Nephron progenitor cell (in vitro differentiated cells): ENCODE data around the gene GLTPD2.

Experiments
- DNase-seq: peaks from one replicate; pipeline ENCODE4 v3.0.0; 2021
- H3K27ac Mint-ChIP-seq: 2 replicates; pipeline ENCODE4 v1.8.0; 2021; ENCODE audit warnings: mild to moderate bottlenecking, moderate library complexity, mixed read lengths
- H3K27me3 Mint-ChIP-seq: 2 replicates; pipeline ENCODE4 v1.8.0; 2021; ENCODE audit warnings: mild to moderate bottlenecking, low read depth, mixed read lengths; ENCODE audit not compliant: poor library complexity
- H3K36me3 Mint-ChIP-seq: 2 replicates; pipeline ENCODE4 v1.8.0; 2021; ENCODE audit warnings: low read depth, mixed read lengths
- H3K4me1 Mint-ChIP-seq: 2 replicates; pipeline ENCODE4 v1.8.0; 2021; ENCODE audit warnings: mixed read lengths
- H3K4me3 Mint-ChIP-seq: 2 replicates; pipeline ENCODE4 v1.8.0; 2021; ENCODE audit warnings: mild to moderate bottlenecking, moderate library complexity, mixed read lengths
- H3K9me3 Mint-ChIP-seq: 2 replicates; pipeline ENCODE4 v1.8.0; 2021; ENCODE audit warnings: mild to moderate bottlenecking, moderate library complexity, mixed read lengths
- TF ChIP-seq, protein P1 (sequence below): fragments of 200-600 bp; sonication (generic); IDR thresholded peaks from 2 replicates; pipeline ENCODE4 v1.5.0; 2021; ENCODE audit warnings: antibody characterized with exemption

GLTPD2 gene

DNA sequence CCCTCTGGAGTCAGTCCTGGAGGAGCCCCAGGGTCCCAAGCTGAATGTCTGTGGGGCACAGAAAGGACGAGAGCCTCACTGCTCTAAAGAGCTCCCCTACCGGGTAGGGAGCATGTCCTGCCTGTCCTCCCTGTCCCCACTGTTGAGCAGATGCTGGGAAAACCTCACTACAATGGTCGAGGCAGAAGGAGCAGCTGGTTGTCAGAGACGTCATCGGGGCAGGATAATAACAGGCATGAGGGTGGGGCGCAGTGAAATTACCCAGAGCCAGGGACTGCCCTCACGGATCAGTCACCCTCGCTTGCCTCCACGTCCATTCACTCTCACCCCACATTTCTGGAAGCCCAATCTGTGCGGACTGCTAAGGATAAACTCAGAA is 16.5 kb upstream of the GLTPD2 start:
- H3K4me1 Mint-ChIP-seq: peaks cover 4% of the 10 kb centered on the region
- H3K4me3 Mint-ChIP-seq: no peak overlapping the region
- H3K36me3 Mint-ChIP-seq: no peaks in the 10 kb centered on the region
- H3K27me3 Mint-ChIP-seq: peaks cover 38% of the 10 kb centered on the region
- no peak for DNase-seq
- no peak overlapping the region for H3K27ac Mint-ChIP-seq
- TF ChIP-seq, protein P1, sequence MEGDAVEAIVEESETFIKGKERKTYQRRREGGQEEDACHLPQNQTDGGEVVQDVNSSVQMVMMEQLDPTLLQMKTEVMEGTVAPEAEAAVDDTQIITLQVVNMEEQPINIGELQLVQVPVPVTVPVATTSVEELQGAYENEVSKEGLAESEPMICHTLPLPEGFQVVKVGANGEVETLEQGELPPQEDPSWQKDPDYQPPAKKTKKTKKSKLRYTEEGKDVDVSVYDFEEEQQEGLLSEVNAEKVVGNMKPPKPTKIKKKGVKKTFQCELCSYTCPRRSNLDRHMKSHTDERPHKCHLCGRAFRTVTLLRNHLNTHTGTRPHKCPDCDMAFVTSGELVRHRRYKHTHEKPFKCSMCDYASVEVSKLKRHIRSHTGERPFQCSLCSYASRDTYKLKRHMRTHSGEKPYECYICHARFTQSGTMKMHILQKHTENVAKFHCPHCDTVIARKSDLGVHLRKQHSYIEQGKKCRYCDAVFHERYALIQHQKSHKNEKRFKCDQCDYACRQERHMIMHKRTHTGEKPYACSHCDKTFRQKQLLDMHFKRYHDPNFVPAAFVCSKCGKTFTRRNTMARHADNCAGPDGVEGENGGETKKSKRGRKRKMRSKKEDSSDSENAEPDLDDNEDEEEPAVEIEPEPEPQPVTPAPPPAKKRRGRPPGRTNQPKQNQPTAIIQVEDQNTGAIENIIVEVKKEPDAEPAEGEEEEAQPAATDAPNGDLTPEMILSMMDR: no peak
- no peaks in the 10 kb centered on the region for H3K9me3 Mint-ChIP-seq

DNA sequence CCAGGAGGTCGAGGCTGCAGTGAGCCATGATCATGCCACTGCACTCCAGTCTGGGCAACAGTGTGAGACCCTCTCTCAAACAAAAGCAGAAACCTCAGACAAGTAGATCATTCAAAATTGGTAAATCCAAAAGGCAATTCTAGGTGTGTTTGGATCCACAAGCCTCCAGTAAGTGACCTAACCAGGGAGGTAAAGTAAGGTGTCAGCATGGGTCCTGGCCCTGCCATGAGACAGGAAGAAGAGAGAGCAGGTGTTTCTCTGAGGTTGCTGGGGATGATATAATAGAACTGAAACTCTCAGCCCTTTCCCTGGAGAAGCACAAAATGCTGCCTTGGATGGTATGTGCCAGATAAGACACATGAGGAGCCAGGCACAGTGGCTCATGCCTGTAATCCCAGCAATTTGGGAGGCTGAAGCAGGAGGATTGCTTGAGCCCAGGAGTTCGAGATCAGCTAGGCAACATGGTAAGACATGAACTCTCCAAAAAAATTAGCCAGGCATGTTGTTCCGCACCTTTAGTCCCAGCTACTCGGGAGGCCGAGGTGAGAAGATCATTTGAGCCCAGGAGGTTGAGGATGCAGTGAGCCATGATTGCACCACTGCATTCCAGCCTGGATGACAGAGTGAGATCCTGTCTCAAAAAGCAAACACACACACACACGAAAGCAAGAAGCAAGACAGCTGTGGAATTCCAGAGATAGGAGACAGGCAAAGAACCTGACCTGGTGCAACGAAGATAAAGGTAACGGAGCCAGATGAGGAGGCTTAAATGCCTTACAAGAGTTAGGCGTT is 10.6 kb upstream of the GLTPD2 start:
- TF ChIP-seq, protein P1: no peak
- no peak for DNase-seq
- H3K27ac Mint-ChIP-seq: no peak overlapping the region

DNA sequence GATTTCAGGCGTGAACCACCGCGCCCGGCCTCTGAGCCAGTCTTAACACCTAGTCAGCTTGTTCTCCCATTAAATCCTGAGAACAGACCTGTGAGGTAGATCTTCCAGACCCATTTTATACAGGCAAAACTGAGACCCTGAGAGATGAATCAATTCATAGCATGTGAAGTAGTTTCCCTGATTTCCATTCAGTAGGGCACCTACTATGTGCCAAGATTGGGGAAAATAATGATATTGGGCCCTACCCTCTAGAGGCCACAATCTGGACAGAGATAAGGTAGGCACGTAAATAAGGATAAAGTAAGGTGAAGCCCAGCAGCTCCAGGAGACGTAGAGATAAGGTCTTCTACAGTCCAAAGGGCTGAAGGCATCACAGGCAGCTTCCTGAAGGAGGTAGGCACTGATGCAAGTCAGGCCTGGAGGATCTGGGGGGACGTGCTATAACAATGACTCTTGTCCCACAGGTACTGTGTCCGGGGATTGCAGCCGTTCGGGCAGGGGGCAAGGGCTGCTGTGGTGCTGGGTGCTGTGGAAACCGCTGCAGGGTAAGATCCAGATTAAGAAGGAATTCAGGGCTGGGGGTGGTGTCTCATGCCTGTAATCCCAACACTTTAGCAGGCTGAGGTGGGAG is 8.3 kb upstream of the GLTPD2 start:
- H3K36me3 Mint-ChIP-seq: no peaks in the 10 kb centered on the region
- H3K4me1 Mint-ChIP-seq: peaks cover 5% of the 10 kb centered on the region
- no peaks in the 10 kb centered on the region for H3K9me3 Mint-ChIP-seq
- no peak overlapping the region for H3K4me3 Mint-ChIP-seq
- peaks cover 49% of the 10 kb centered on the region for H3K27me3 Mint-ChIP-seq
- no peak for DNase-seq
- no peak overlapping the region for H3K27ac Mint-ChIP-seq
- TF ChIP-seq, protein P1: no peak

More for the DNA sequence above, 10.6 kb upstream of the GLTPD2 start:
- peaks cover 9% of the 10 kb centered on the region for H3K4me1 Mint-ChIP-seq
- no peak overlapping the region for H3K4me3 Mint-ChIP-seq
- H3K36me3 Mint-ChIP-seq: no peaks in the 10 kb centered on the region
- peaks cover 61% of the 10 kb centered on the region for H3K27me3 Mint-ChIP-seq
- no peaks in the 10 kb centered on the region for H3K9me3 Mint-ChIP-seq

DNA sequence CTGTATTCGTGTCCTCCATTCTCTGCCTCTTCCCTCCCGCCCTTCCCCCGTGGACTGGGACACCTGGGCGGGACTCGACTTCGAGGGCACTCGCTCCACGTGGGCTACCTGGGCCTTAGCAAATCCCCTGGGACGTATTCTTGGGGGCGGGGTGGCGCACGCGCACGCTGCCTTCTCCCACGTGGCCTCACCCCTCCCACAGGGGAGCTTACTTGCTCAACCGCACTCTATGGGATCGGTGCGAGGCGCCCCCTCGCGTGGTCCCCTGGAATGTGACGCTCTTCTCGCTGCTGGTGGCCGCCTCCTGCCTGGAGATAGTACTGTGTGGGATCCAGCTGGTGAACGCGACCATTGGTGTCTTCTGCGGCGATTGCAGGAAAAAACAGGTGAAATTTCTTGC is 6.1 kb upstream of the GLTPD2 start:
- DNase-seq: no peak
- no peak overlapping the region for H3K27ac Mint-ChIP-seq
- H3K4me3 Mint-ChIP-seq: no peak overlapping the region
- TF ChIP-seq, protein P1: no peak
- peaks cover 46% of the 10 kb centered on the region for H3K27me3 Mint-ChIP-seq
- H3K4me1 Mint-ChIP-seq: peaks cover 23% of the 10 kb centered on the region
- no peaks in the 10 kb centered on the region for H3K36me3 Mint-ChIP-seq
- no peaks in the 10 kb centered on the region for H3K9me3 Mint-ChIP-seq

DNA sequence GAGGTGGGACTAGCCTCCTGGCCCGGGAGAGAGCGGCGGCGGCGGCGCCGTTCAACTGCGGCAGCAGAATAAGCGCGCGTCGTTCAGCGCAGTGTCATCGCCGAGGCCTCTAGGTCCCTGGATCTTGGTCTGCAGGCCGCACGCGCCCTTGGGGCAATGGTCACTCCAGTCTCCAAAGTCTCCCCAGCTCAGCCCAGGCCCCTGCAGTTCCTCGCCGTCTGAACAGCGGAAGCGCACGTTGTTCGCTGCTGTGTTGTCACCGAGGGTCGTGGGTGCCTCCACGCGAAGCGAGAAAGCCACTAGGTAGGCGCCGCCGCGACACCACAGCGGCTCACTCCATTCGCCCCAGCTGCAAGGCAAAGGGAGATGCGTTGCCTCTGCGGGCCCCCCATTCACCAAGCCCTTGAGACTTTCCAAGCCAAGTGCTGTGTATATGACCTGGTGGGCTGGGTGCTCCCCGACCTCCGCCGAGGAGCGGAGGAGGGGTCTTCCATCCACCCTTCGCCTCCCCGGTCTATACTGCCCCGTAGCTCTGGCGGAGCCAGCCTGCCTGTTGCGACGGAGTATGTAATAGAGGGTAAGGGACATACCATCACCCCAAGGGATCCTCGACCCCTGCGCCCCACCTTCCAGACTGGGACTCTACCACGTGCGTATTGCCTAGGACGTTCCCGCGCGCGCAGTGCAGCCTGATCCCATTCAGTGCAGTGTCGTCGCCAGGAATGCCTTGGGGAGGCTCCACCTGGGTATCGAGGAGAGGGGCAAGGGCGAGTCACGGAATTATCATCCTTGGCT is 3.3 kb upstream of the GLTPD2 start:
- Mint-ChIP-seq H3K4me3 (no peak overlapping the region), H3K4me1 (peaks cover 36% of the 10 kb centered on the region), H3K27ac (no peak overlapping the region), H3K27me3 (peaks cover 35% of the 10 kb centered on the region), H3K36me3 (no peaks in the 10 kb centered on the region), H3K9me3 (no peaks in the 10 kb centered on the region)
- DNase-seq: no peak
- TF ChIP-seq, protein P1: no peak
